ENCODE results near the gene MDC1. TPM values are rescaled to one million over a fixed set of nuclear protein-coding genes. Genes with fewer than 3 reads are reported as not detected.
A peak's percentile ranks its signal among the peaks of the same experiment; 100 is the strongest.

Gene MDC1
- total RNA-seq, 1 experiment from 2014 or later, result 75.8 TPM

- no peak for TF ChIP-seq ZNF274 (IDR thresholded peaks at IDR 0.05; ENCODE audit: low read depth, low read length)
- TF ChIP-seq EZH2phosphoT487 (IDR thresholded peaks at IDR 0.05; ENCODE audit: borderline replicate concordance), result no peak
- TF ChIP-seq ZFX (IDR thresholded peaks at IDR 0.05), result no peak
- TF ChIP-seq REST (IDR thresholded peaks at IDR 0.05; ENCODE audit: low read depth), result no peak
- no peak for TF ChIP-seq EZH2 (IDR thresholded peaks at IDR 0.05)
- no peak for TF ChIP-seq JUND (IDR thresholded peaks at IDR 0.05)
- no peak for TF ChIP-seq ATF3 (IDR thresholded peaks at IDR 0.05)
- TF ChIP-seq FOSL1 (IDR thresholded peaks at IDR 0.05; ENCODE audit: low read depth), result no peak
Observed at GRCh38 chr6:30721198-30722024, 4.3 kb upstream of the MDC1 start (continued).

GRCh38 chr6:30720738-30721197 is 3.7 kb upstream of the MDC1 start:
- intact Hi-C loops (cut with micrococcal nuclease), result loop anchor here (1.0 to 2.0 kb wide), 2 partner anchors 34 to 103 kb away; partner anchors contain the start of genes MRPS18B, PPP1R10 and PPP1R18
- TF ChIP-seq EZH2 (IDR thresholded peaks at IDR 0.05), result no peak
- Histone ChIP-seq H3K9ac (ENCODE audit: low read length) (peak overlapping the region; percentile 100), H3K9me2 (ENCODE audit: insufficient read depth) (no peaks in the 10 kb centered on the region), H3K27me3 (ENCODE audit: insufficient read depth, low read length) (no peaks in the 10 kb centered on the region), H3K4me3 (replicated peaks in 1 of 2; ENCODE audit: low read depth in 1 of 2, low read length in 2 of 2) (peak overlapping the region; percentile 95), H3K9me3 (ENCODE audit: control insufficient read depth in 1 of 2, insufficient read depth in 1 of 2, low read depth in 1 of 2, low read length in 2 of 2) (no peaks in the 10 kb centered on the region), H3K79me2 (ENCODE audit: insufficient read depth, low read length) (peaks cover 72% of the 10 kb centered on the region), H4K20me1 (ENCODE audit: insufficient read depth) (peaks cover 21% of the 10 kb centered on the region; the same call in 1 of the 2 replicates), H3K4me2 (ENCODE audit: low read length) (peak overlapping the region; percentile 96), H3K27ac (ENCODE audit: low read depth, low read length) (peak overlapping the region; percentile 89), H3K4me1 (ENCODE audit: control insufficient read depth in 1 of 2, insufficient read depth in 2 of 2, low read length in 2 of 2) (peaks cover 9 to 66% of the 10 kb centered on the region in 2 experiments), H2AFZ (ENCODE audit: low read depth, low read length, poor library complexity, severe bottlenecking) (no peak overlapping the region), H3K36me3 (ENCODE audit: control insufficient read depth in 1 of 2, insufficient read depth in 2 of 2, low read length in 2 of 2) (peaks cover 27 to 41% of the 10 kb centered on the region in 2 experiments)
- no peak for DNase-seq (ENCODE audit: low read depth, low spot score)
- RAD21 ChIA-PET (ENCODE audit: low non-redundant PET in 1 of 2, low total read pairs in 2 of 2, uncharacterized antibody in 2 of 2, unreplicated experiment in 2 of 2), result no interaction called here
- no peak for ATAC-seq
- CTCF ChIA-PET, result interaction anchor here (2.3 to 5.7 kb wide), 3 partner anchors 10 to 41 kb away, joined by 6 to 45 read pairs (median 17); no protein-coding TSS in a partner anchor
- BruUV-seq (replicated peaks), result no TSS peak
- POLR2A ChIA-PET, result interaction anchor here (0.5 to 3.7 kb wide), 10 partner anchors 8 to 108 kb away, joined by 3 to 17 read pairs (median 4); partner anchors contain the start of gene NRM
